GM23338 (cell line): ENCODE data around the gene CHCHD3. TPM values are rescaled to one million over a fixed set of nuclear protein-coding genes. Genes with fewer than 3 reads are reported as not detected.

Experiments
- ATAC-seq: fragments of 200-7000 bp; cut with Tn5 transposase; 3 replicates; pipeline ENCODE4 v1.9.1; 2020
- DNase-seq: peaks from one replicate; pipeline ENCODE4 v3.0.0-alpha.2; 2015; ENCODE audit warnings: low spot score
- H2AFZ ChIP-seq: fragments of 200-600 bp; sonication (generic); 2 replicates; pipeline ENCODE4 v1.8.0; 2016; ENCODE audit warnings: antibody characterized with exemption, mild to moderate bottlenecking, moderate library complexity
- H3F3A ChIP-seq: fragments of 200-600 bp; sonication (generic); replicated peaks from 2 replicates; pipeline ENCODE4 v1.8.0; 2017; ENCODE audit warnings: antibody characterized with exemption, mixed run types, low read depth
- H3K27ac ChIP-seq: fragments of 200-600 bp; sonication (generic); 2 replicates; pipeline ENCODE4 v1.6.1; 2016; ENCODE audit warnings: low read depth
- H3K27me3 ChIP-seq: fragments of 200-600 bp; sonication (generic); 2 replicates; pipeline ENCODE4 v1.8.0; 2016; ENCODE audit warnings: mild to moderate bottlenecking, mixed run types, moderate library complexity; ENCODE audit not compliant: insufficient read depth
- H3K36me3 ChIP-seq: fragments of 200-600 bp; sonication (generic); 2 replicates; pipeline ENCODE4 v1.8.0; 2016; ENCODE audit warnings: mild to moderate bottlenecking; ENCODE audit not compliant: insufficient read depth
- H3K4me1 ChIP-seq: fragments of 200-600 bp; sonication (generic); 2 replicates; pipeline ENCODE4 v1.8.0; 2016; ENCODE audit warnings: mild to moderate bottlenecking, moderate library complexity; ENCODE audit not compliant: insufficient read depth
- H3K4me2 ChIP-seq: fragments of 200-600 bp; sonication (generic); 2 replicates; pipeline ENCODE4 v1.7.1; 2017; ENCODE audit warnings: mixed run types
- H3K4me3 ChIP-seq: fragments of 200-600 bp; sonication (generic); 2 replicates; pipeline ENCODE4 v1.6.1; 2016; ENCODE audit warnings: mixed run types
- H3K79me2 ChIP-seq: fragments of 200-600 bp; sonication (generic); replicated peaks from 2 replicates; pipeline ENCODE4 v1.8.0; 2017; ENCODE audit warnings: mild to moderate bottlenecking; ENCODE audit not compliant: insufficient read depth
- H3K9me2 ChIP-seq: fragments of 200-600 bp; sonication (generic); 2 replicates; pipeline ENCODE4 v1.8.0; 2017; ENCODE audit not compliant: insufficient read depth
- H4K20me1 ChIP-seq: fragments of 200-600 bp; sonication (generic); replicated peaks from 2 replicates; pipeline ENCODE4 v1.8.0; 2017; ENCODE audit warnings: mild to moderate bottlenecking; ENCODE audit not compliant: insufficient read depth
- H3K27ac Mint-ChIP-seq: 2 replicates; pipeline ENCODE4 v1.8.0; 2020; ENCODE audit warnings: inconsistent platforms, mild to moderate bottlenecking, moderate library complexity, mixed read lengths
- H3K27me3 Mint-ChIP-seq: 3 replicates; pipeline ENCODE4 v1.8.0; 2022; ENCODE audit warnings: low read depth, mild to moderate bottlenecking, moderate library complexity, mixed read lengths, inconsistent platforms; ENCODE audit not compliant: insufficient read depth, poor library complexity
- H3K36me3 Mint-ChIP-seq: 3 replicates; pipeline ENCODE4 v1.8.0; 2021; ENCODE audit warnings: low read depth, mild to moderate bottlenecking, inconsistent platforms, moderate library complexity, mixed read lengths
- H3K4me1 Mint-ChIP-seq: 3 replicates; pipeline ENCODE4 v1.8.0; 2020; ENCODE audit warnings: mild to moderate bottlenecking, inconsistent platforms, mixed read lengths
- H3K4me3 Mint-ChIP-seq: 3 replicates; pipeline ENCODE4 v1.8.0; 2021; ENCODE audit warnings: moderate library complexity, mild to moderate bottlenecking, inconsistent platforms, mixed read lengths
- H3K9me3 Mint-ChIP-seq: 3 replicates; pipeline ENCODE4 v1.8.0; 2020; ENCODE audit warnings: moderate library complexity, mild to moderate bottlenecking, inconsistent platforms, mixed read lengths
- CREB1 ChIP-seq: fragments of 250-450 bp; sonication (Bioruptor Pico); IDR thresholded peaks from 2 replicates; pipeline ENCODE4 v1.5.0; 2020; ENCODE audit warnings: low read depth, mild to moderate bottlenecking, moderate library complexity
- CTCF ChIP-seq, 2 experiments: fragments of 200-600 bp in 1 of 2; sonication (generic) in 1 of 2; conservative IDR thresholded peaks; 2 replicates each; pipeline versions ENCODE4 v1.5.1 to v1.6.1; 2016 to 2017; ENCODE audit warnings: antibody characterized with exemption in 2 of 2, low read depth in 2 of 2, mild to moderate bottlenecking in 2 of 2, moderate library complexity in 1 of 2
- ETS1 ChIP-seq: IDR thresholded peaks from 2 replicates; pipeline ENCODE4 v1.6.1; 2016; ENCODE audit warnings: antibody characterized with exemption
- EZH2 ChIP-seq: fragments of 200-600 bp; sonication (generic); IDR thresholded peaks from one replicate; pipeline ENCODE4 v1.8.0; 2017; ENCODE audit warnings: antibody characterized with exemption, mild to moderate bottlenecking, low read depth; ENCODE audit not compliant: unreplicated experiment
- EZH2phosphoT487 ChIP-seq: fragments of 200-600 bp; sonication (generic); IDR thresholded peaks from one replicate; pipeline ENCODE4 v1.8.1; 2018; ENCODE audit warnings: antibody characterized with exemption; ENCODE audit not compliant: unreplicated experiment
- JUNB ChIP-seq: IDR thresholded peaks from one replicate; pipeline ENCODE4 v1.6.1; 2016; ENCODE audit warnings: antibody characterized with exemption; ENCODE audit not compliant: unreplicated experiment
- NANOG ChIP-seq: IDR thresholded peaks from 2 replicates; pipeline ENCODE4 v1.6.1; 2016; ENCODE audit warnings: antibody characterized with exemption, borderline replicate concordance
- POLR2AphosphoS5 ChIP-seq: IDR thresholded peaks from 2 replicates; pipeline ENCODE4 v1.6.1; 2016; ENCODE audit warnings: antibody characterized with exemption, low read depth
- REST ChIP-seq: IDR thresholded peaks from one replicate; pipeline ENCODE4 v1.6.1; 2018; ENCODE audit warnings: antibody characterized with exemption; ENCODE audit not compliant: unreplicated experiment
- STAT1 ChIP-seq: IDR thresholded peaks from one replicate; pipeline ENCODE4 v1.6.1; 2016; ENCODE audit warnings: antibody characterized with exemption; ENCODE audit not compliant: unreplicated experiment
- ZNF114 ChIP-seq: fragments of 250-450 bp; sonication (Bioruptor Pico); IDR thresholded peaks from 2 replicates; pipeline ENCODE4 v1.5.0; 2020; ENCODE audit warnings: mild to moderate bottlenecking, moderate library complexity
- ZNF331 ChIP-seq: fragments of 250-450 bp; sonication (Bioruptor Pico); IDR thresholded peaks from 2 replicates; pipeline ENCODE4 v1.5.0; 2020; ENCODE audit warnings: low read depth, mild to moderate bottlenecking, moderate library complexity
- ZNF462 ChIP-seq: fragments of 250-450 bp; sonication (Bioruptor Pico); IDR thresholded peaks from 2 replicates; pipeline ENCODE4 v1.5.0; 2020; ENCODE audit warnings: mild to moderate bottlenecking, moderate library complexity
- polyA plus RNA-seq: library from polyadenylated mRNA; unstranded; fragments of >200 nt; fragmentation: Nextera tagmentation; extraction: Ambion mirVana; gene quantifications from 2 replicates; pipeline ENCODE4 v1.2.1, GENCODE V29; 2016
- total RNA-seq: library from RNA; depleted of rRNA; stranded (reverse); fragments of >200 nt; shearing (Covaris generic); gene quantifications from 2 replicates; pipeline ENCODE4 v1.2.3, GENCODE V29; 2014

CHCHD3 gene
- total and polyA plus RNA-seq, 2 experiments from 2014 or later = 107 to 131 TPM

- H3K27ac Mint-ChIP-seq = peak overlapping the region; percentile 30; the same call in 1 of the 2 replicates
- Histone ChIP-seq H3F3A (no peaks in the 10 kb centered on the region), H3K4me2 (peak overlapping the region; percentile 36; the same call in 1 of the 2 replicates), H2AFZ (no peak overlapping the region), H3K27ac (0 out of 2 replicates have a peak overlapping the region, but pooled peaks have one; percentile 8), H3K79me2 (peaks cover 35% of the 10 kb centered on the region), H3K4me1 (peaks cover 32% of the 10 kb centered on the region), H3K36me3 (no peaks in the 10 kb centered on the region), H3K9me2 (no peaks in the 10 kb centered on the region), H3K4me3 (no peak overlapping the region), H4K20me1 (peaks cover 15% of the 10 kb centered on the region; the same call in 1 of the 2 replicates), H3K27me3 (no peaks in the 10 kb centered on the region)
- ATAC-seq (peak; percentile 88), DNase-seq (peak; percentile 71)
- H3K4me3 Mint-ChIP-seq = no peak overlapping the region
- H3K27me3 Mint-ChIP-seq = no peaks in the 10 kb centered on the region
- H3K4me1 Mint-ChIP-seq = peaks cover 39% of the 10 kb centered on the region
- H3K36me3 Mint-ChIP-seq = no peaks in the 10 kb centered on the region
- H3K9me3 Mint-ChIP-seq = no peaks in the 10 kb centered on the region
- TF ChIP-seq CTCF (conservative IDR thresholded peaks at IDR 0.05; ENCODE audit: low read depth in 2 of 2) (no peak), EZH2phosphoT487 (no peak), REST (no peak), ZNF331 (CRISPR knock-in tag) (no peak), EZH2 (no peak), POLR2AphosphoS5 (no peak), STAT1 (no peak), ZNF462 (CRISPR knock-in tag) (no peak), ZNF114 (CRISPR knock-in tag) (no peak), NANOG (no peak), JUNB (no peak), CREB1 (no peak), ETS1 (no peak)
Measured at GRCh38 chr7:132877573-132877972, 204.3 kb downstream of the CHCHD3 start.
